ENCODE results near the gene GALNT17. TPM values are rescaled to one million over a fixed set of nuclear protein-coding genes. Genes with fewer than 3 reads are reported as not detected.

The GALNT17 gene
- total RNA-seq, 1 experiment from 2014 or later, result not detected

DNA sequence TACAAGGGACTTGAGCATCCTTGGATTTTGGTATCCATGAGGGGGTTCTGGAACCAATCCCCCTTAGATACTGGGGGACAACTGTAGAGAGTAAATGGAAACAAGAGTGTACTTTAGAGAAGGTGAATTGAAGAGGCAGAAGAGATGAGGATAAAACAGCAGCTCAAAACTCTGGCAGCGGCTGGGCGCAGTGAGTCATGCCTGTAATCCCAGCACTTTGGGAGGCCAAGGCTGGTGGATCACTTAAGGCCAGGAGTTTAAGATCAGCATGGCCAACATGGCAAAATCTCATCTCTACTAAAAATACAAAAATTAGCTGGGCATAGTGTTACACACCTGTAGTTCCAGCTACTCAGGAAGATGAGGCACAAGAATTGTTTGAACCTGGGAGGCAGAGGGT, 218.7 kb downstream of the GALNT17 start:
- no peaks in the 10 kb centered on the region for H3K36me3 ChIP-seq (ENCODE audit: low read depth)
- BruUV-seq (replicated peaks), result no TSS peak
- no peak overlapping the region for H3K27ac ChIP-seq
- no peaks in the 10 kb centered on the region for H3K27me3 ChIP-seq (ENCODE audit: insufficient read depth, low read depth)
- H3K4me3 ChIP-seq, result no peak overlapping the region
- H3F3A ChIP-seq (ENCODE audit: insufficient read depth, low read depth), result no peaks in the 10 kb centered on the region
- TF ChIP-seq, protein P1, sequence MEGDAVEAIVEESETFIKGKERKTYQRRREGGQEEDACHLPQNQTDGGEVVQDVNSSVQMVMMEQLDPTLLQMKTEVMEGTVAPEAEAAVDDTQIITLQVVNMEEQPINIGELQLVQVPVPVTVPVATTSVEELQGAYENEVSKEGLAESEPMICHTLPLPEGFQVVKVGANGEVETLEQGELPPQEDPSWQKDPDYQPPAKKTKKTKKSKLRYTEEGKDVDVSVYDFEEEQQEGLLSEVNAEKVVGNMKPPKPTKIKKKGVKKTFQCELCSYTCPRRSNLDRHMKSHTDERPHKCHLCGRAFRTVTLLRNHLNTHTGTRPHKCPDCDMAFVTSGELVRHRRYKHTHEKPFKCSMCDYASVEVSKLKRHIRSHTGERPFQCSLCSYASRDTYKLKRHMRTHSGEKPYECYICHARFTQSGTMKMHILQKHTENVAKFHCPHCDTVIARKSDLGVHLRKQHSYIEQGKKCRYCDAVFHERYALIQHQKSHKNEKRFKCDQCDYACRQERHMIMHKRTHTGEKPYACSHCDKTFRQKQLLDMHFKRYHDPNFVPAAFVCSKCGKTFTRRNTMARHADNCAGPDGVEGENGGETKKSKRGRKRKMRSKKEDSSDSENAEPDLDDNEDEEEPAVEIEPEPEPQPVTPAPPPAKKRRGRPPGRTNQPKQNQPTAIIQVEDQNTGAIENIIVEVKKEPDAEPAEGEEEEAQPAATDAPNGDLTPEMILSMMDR (conservative IDR thresholded peaks at IDR 0.05), result no peak
- no peak for TF ChIP-seq EZH2 (IDR thresholded peaks at IDR 0.05; ENCODE audit: low read depth)
- no peaks in the 10 kb centered on the region for H3K79me2 ChIP-seq (ENCODE audit: low read depth)
- no peaks in the 10 kb centered on the region for H3K9me3 ChIP-seq (ENCODE audit: insufficient read depth, low read depth)
- intact Hi-C loops (cut with micrococcal nuclease; ENCODE audit: unreplicated experiment), result no loop called here
- H2AFZ ChIP-seq, result no peak overlapping the region
- H3K4me1 ChIP-seq (replicated peaks; ENCODE audit: insufficient read depth), result no peaks in the 10 kb centered on the region
- no peak overlapping the region for H3K4me2 ChIP-seq
- no peaks in the 10 kb centered on the region for H4K20me1 ChIP-seq (ENCODE audit: insufficient read depth)
- ChIA-PET POLR2A (ENCODE audit: unreplicated experiment) (no interaction called here), CTCF (no interaction called here)
- H3K9me2 ChIP-seq (ENCODE audit: insufficient read depth), result no peaks in the 10 kb centered on the region
- DNase-seq, result no peak

DNA sequence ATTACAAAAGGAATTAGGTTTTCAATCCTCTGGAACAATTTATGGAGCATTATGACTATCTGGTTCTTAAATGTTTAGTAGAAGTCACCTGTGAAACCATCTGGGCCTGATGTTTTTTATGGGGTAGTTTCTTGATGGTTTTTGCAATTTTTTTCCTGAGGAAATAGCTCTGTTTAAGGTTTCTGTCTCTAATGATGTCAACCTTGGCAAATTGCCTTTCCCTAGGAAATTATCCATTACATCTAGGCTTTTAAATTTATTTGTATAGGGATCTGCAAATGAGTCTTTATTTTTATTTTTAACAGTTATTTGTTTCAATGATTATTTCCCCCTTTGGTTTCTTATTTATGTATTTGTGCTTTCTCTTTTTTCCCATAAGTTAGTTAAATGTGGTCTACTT, 222.8 kb downstream of the GALNT17 start:
- no peaks in the 10 kb centered on the region for H3K9me3 ChIP-seq (ENCODE audit: insufficient read depth, low read depth)

DNA sequence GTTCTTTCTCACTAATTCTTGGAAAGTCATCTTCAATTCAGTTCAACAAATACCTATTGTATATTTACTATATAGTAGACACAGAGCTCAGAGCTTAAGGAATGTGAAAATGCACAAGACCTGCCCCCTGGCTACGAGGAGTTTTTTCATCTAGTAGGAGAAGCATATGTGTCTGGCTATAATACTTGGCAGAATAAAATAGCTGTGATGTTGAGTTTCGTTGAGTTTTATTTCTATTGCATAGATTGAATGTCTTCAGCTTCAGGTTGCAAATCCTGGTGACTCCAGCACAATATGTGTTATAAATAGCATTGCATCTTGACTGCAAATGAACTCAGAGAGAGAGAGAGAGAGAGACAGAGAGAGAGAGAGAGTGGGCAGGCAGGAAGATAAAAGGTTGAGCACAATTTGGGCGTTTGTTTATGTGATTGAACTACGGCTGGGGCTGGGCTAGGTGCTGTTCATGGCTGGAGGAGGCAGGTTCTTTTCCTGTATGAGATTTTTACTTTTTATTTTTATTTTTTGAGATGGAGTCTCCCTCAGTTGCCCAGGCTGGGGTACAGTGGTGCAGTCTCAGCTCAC, 229.6 kb downstream of the GALNT17 start:
- no peaks in the 10 kb centered on the region for H3K9me3 ChIP-seq (ENCODE audit: insufficient read depth, low read depth)
- ChIA-PET CTCF (no interaction called here), POLR2A (ENCODE audit: unreplicated experiment) (no interaction called here)
- no peak overlapping the region for H3K4me2 ChIP-seq
- BruUV-seq (replicated peaks), result no TSS peak
- no peaks in the 10 kb centered on the region for H3K4me1 ChIP-seq (replicated peaks; ENCODE audit: insufficient read depth)
- H4K20me1 ChIP-seq (ENCODE audit: insufficient read depth), result no peaks in the 10 kb centered on the region
- H2AFZ ChIP-seq, result no peak overlapping the region
- H3K36me3 ChIP-seq (ENCODE audit: low read depth), result no peaks in the 10 kb centered on the region
- peaks cover 70% of the 10 kb centered on the region for H3K27me3 ChIP-seq (ENCODE audit: insufficient read depth, low read depth)
- no peaks in the 10 kb centered on the region for H3K9me2 ChIP-seq (ENCODE audit: insufficient read depth)
- DNase-seq, result no peak
- TF ChIP-seq, protein P1 (conservative IDR thresholded peaks at IDR 0.05), result no peak
- no peak for TF ChIP-seq EZH2 (IDR thresholded peaks at IDR 0.05; ENCODE audit: low read depth)
- no peaks in the 10 kb centered on the region for H3K79me2 ChIP-seq (ENCODE audit: low read depth)
- H3K4me3 ChIP-seq, result no peak overlapping the region
- intact Hi-C loops (cut with micrococcal nuclease; ENCODE audit: unreplicated experiment), result no loop called here
- H3K27ac ChIP-seq, result no peak overlapping the region
- H3F3A ChIP-seq (ENCODE audit: insufficient read depth, low read depth), result no peaks in the 10 kb centered on the region

More for the DNA sequence above, 222.8 kb downstream of the GALNT17 start:
- Histone ChIP-seq H2AFZ (no peak overlapping the region), H3K36me3 (ENCODE audit: low read depth) (no peaks in the 10 kb centered on the region), H3K79me2 (ENCODE audit: low read depth) (no peaks in the 10 kb centered on the region), H3K4me3 (no peak overlapping the region), H4K20me1 (ENCODE audit: insufficient read depth) (no peaks in the 10 kb centered on the region), H3K4me1 (replicated peaks; ENCODE audit: insufficient read depth) (no peaks in the 10 kb centered on the region), H3K27ac (no peak overlapping the region), H3K27me3 (ENCODE audit: insufficient read depth, low read depth) (peaks cover 19% of the 10 kb centered on the region), H3K4me2 (no peak overlapping the region), H3F3A (ENCODE audit: insufficient read depth, low read depth) (no peaks in the 10 kb centered on the region), H3K9me2 (ENCODE audit: insufficient read depth) (no peaks in the 10 kb centered on the region)
- POLR2A ChIA-PET (ENCODE audit: unreplicated experiment), result no interaction called here
- no peak for TF ChIP-seq EZH2 (IDR thresholded peaks at IDR 0.05; ENCODE audit: low read depth)
- TF ChIP-seq, protein P1 (conservative IDR thresholded peaks at IDR 0.05), result no peak
- BruUV-seq (replicated peaks), result no TSS peak
- no peak for DNase-seq
- CTCF ChIA-PET, result no interaction called here
- intact Hi-C loops (cut with micrococcal nuclease; ENCODE audit: unreplicated experiment), result no loop called here
